ENCODE measurements around the gene MAX.

MAX gene

DNA sequence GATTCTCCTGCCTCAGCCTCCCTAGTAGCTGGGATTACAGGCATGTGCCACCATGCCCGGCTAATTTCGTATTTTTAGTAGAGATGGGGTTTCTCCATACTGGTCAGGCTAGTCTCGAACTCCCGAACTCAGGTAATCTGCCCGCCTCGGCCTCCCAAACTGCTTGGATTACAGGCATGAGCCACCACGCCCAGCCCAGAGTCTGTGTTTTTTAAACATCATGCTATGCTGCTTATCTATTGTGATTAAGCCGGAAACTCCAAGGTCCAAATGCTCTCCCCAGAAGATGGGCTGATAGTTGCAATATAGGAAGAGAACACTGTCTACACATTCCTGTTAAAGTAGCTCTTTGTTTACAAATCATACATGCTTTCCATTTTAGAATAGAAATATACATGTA lies 30.5 kb upstream of the MAX start:
- ChIA-PET POLR2A (no interaction called here), CTCF (interaction anchor here (1.0 kb wide), 1 partner anchor 31 kb away, joined by 3 read pairs; no protein-coding TSS in a partner anchor)
- Histone ChIP-seq H3K4me1 (ENCODE audit: control insufficient read depth, insufficient read depth, low read length) (0 out of 2 replicates have a peak, but pooled peaks cover under 1% of the 10 kb centered on the region), H3K27ac (ENCODE audit: extremely low read depth, low read depth, low read length) (no peak overlapping the region), H3K4me3 (ENCODE audit: low read depth, low read length) (no peak overlapping the region), H3K36me3 (ENCODE audit: control insufficient read depth in 2 of 2, insufficient read depth in 1 of 2, low read length in 2 of 2) (no peaks in the 10 kb centered on the region; a peak in 1 of 3 replicates), H3K9me3 (ENCODE audit: control insufficient read depth, insufficient read depth, low read depth, low read length) (no peaks in the 10 kb centered on the region)
- TF ChIP-seq SETDB1 (IDR thresholded peaks at IDR 0.05; ENCODE audit: insufficient read length, low read length) (no peak), HOXA7 (CRISPR knock-in tag; IDR thresholded peaks at IDR 0.05; ENCODE audit: borderline replicate concordance) (no peak), ZNF354C (tag by site-specific recombination; IDR thresholded peaks at IDR 0.05; ENCODE audit: borderline replicate concordance, low read depth) (no peak), ZNF202 (tag by site-specific recombination; IDR thresholded peaks at IDR 0.05; ENCODE audit: borderline replicate concordance) (no peak), MZF1 (tag by site-specific recombination; IDR thresholded peaks at IDR 0.05; ENCODE audit: borderline replicate concordance) (no peak), ZNF426 (tag by site-specific recombination; IDR thresholded peaks at IDR 0.05) (no peak), ZNF214 (tag by site-specific recombination; IDR thresholded peaks at IDR 0.05; ENCODE audit: borderline replicate concordance) (no peak), ZNF558 (tag by site-specific recombination; IDR thresholded peaks at IDR 0.05) (no peak), ZFHX2 (tag by site-specific recombination; conservative IDR thresholded peaks at IDR 0.05) (no peak)
- TF ChIP-seq, protein P1, sequence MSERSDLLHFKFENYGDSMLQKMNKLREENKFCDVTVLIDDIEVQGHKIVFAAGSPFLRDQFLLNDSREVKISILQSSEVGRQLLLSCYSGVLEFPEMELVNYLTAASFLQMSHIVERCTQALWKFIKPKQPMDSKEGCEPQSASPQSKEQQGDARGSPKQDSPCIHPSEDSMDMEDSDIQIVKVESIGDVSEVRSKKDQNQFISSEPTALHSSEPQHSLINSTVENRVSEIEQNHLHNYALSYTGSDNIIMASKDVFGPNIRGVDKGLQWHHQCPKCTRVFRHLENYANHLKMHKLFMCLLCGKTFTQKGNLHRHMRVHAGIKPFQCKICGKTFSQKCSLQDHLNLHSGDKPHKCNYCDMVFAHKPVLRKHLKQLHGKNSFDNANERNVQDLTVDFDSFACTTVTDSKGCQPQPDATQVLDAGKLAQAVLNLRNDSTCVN (tag by site-specific recombination; optimal IDR thresholded peaks at IDR 0.05), result no peak
- TF ChIP-seq, protein P2, sequence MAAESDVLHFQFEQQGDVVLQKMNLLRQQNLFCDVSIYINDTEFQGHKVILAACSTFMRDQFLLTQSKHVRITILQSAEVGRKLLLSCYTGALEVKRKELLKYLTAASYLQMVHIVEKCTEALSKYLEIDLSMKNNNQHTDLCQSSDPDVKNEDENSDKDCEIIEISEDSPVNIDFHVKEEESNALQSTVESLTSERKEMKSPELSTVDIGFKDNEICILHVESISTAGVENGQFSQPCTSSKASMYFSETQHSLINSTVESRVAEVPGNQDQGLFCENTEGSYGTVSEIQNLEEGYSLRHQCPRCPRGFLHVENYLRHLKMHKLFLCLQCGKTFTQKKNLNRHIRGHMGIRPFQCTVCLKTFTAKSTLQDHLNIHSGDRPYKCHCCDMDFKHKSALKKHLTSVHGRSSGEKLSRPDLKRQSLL (tag by site-specific recombination; IDR thresholded peaks at IDR 0.05), result no peak
- TF ChIP-seq, protein P3, sequence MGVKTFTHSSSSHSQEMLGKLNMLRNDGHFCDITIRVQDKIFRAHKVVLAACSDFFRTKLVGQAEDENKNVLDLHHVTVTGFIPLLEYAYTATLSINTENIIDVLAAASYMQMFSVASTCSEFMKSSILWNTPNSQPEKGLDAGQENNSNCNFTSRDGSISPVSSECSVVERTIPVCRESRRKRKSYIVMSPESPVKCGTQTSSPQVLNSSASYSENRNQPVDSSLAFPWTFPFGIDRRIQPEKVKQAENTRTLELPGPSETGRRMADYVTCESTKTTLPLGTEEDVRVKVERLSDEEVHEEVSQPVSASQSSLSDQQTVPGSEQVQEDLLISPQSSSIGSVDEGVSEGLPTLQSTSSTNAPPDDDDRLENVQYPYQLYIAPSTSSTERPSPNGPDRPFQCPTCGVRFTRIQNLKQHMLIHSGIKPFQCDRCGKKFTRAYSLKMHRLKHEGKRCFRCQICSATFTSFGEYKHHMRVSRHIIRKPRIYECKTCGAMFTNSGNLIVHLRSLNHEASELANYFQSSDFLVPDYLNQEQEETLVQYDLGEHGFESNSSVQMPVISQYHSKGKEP (tag by site-specific recombination; IDR thresholded peaks at IDR 0.05), result no peak
- TF ChIP-seq, protein P4, sequence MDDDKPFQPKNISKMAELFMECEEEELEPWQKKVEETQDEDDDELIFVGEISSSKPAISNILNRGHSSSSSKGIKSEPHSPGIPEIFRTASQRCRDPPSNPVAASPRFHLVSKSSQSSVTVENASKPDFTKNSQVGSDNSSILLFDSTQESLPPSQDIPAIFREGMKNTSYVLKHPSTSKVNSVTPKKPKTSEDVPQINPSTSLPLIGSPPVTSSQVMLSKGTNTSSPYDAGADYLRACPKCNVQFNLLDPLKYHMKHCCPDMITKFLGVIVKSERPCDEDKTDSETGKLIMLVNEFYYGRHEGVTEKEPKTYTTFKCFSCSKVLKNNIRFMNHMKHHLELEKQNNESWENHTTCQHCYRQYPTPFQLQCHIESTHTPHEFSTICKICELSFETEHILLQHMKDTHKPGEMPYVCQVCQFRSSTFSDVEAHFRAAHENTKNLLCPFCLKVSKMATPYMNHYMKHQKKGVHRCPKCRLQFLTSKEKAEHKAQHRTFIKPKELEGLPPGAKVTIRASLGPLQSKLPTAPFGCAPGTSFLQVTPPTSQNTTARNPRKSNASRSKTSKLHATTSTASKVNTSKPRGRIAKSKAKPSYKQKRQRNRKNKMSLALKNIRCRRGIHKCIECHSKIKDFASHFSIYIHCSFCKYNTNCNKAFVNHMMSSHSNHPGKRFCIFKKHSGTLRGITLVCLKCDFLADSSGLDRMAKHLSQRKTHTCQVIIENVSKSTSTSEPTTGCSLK (tag by site-specific recombination; IDR thresholded peaks at IDR 0.05), result no peak
- TF ChIP-seq, protein P5, sequence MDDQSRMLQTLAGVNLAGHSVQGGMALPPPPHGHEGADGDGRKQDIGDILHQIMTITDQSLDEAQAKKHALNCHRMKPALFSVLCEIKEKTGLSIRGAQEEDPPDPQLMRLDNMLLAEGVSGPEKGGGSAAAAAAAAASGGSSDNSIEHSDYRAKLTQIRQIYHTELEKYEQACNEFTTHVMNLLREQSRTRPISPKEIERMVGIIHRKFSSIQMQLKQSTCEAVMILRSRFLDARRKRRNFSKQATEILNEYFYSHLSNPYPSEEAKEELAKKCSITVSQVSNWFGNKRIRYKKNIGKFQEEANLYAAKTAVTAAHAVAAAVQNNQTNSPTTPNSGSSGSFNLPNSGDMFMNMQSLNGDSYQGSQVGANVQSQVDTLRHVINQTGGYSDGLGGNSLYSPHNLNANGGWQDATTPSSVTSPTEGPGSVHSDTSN (CRISPR knock-in tag; IDR thresholded peaks at IDR 0.05), result no peak
- TF ChIP-seq, protein P6, sequence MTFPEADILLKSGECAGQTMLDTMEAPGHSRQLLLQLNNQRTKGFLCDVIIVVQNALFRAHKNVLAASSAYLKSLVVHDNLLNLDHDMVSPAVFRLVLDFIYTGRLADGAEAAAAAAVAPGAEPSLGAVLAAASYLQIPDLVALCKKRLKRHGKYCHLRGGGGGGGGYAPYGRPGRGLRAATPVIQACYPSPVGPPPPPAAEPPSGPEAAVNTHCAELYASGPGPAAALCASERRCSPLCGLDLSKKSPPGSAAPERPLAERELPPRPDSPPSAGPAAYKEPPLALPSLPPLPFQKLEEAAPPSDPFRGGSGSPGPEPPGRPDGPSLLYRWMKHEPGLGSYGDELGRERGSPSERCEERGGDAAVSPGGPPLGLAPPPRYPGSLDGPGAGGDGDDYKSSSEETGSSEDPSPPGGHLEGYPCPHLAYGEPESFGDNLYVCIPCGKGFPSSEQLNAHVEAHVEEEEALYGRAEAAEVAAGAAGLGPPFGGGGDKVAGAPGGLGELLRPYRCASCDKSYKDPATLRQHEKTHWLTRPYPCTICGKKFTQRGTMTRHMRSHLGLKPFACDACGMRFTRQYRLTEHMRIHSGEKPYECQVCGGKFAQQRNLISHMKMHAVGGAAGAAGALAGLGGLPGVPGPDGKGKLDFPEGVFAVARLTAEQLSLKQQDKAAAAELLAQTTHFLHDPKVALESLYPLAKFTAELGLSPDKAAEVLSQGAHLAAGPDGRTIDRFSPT (tag by site-specific recombination; IDR thresholded peaks at IDR 0.05), result no peak
